Transverse colon (tissue), 3 donors: ENCODE results near the gene PIGC.

ENCODE experiments used
- EP300 ChIP-seq: sonication (generic); formaldehyde crosslinking; IDR thresholded peaks from one replicate; pipeline ENCODE4 v1.6.1; 2017; ENCODE audit warnings: antibody characterized with exemption, low read depth
- POLR2A ChIP-seq: fragments of 450-650 bp; IDR thresholded peaks from one replicate; pipeline ENCODE4 v1.6.1; 2016; ENCODE audit warnings: antibody characterized with exemption, mild to moderate bottlenecking, moderate library complexity
- TF ChIP-seq, protein P1 (sequence below), 5 experiments: fragments of 200-600 bp in 3 of 5; fragments of 450-650 bp in 2 of 5; sonication (generic) in 3 of 5; IDR thresholded peaks; 1 replicate in 2 of 5; 2 replicates in 3 of 5; pipeline ENCODE4 v1.5.1; 2016 to 2017; ENCODE audit warnings: antibody characterized with exemption in 5 of 5, inconsistent platforms in 3 of 5, mild to moderate bottlenecking in 2 of 5, moderate library complexity in 1 of 5

GRCh38 chr1:172449585-172450523 lies 6.0 kb upstream of the PIGC start:
- TF ChIP-seq, protein P1, sequence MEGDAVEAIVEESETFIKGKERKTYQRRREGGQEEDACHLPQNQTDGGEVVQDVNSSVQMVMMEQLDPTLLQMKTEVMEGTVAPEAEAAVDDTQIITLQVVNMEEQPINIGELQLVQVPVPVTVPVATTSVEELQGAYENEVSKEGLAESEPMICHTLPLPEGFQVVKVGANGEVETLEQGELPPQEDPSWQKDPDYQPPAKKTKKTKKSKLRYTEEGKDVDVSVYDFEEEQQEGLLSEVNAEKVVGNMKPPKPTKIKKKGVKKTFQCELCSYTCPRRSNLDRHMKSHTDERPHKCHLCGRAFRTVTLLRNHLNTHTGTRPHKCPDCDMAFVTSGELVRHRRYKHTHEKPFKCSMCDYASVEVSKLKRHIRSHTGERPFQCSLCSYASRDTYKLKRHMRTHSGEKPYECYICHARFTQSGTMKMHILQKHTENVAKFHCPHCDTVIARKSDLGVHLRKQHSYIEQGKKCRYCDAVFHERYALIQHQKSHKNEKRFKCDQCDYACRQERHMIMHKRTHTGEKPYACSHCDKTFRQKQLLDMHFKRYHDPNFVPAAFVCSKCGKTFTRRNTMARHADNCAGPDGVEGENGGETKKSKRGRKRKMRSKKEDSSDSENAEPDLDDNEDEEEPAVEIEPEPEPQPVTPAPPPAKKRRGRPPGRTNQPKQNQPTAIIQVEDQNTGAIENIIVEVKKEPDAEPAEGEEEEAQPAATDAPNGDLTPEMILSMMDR (IDR thresholded peaks at IDR 0.05) = peak; percentile 85 to 93 (median 91)
- no peak for TF ChIP-seq POLR2A
- TF ChIP-seq EP300 = no peak
